SIG-M5 (cell line): Measurements from ENCODE around the gene PSEN2.

Experiments used
- DNase-seq: peaks from one replicate; lab custom pipeline; 2025; lab: John Stamatoyannopoulos, UW

The PSEN2 gene

GRCh38 chr1:226865590-226865989, 4.8 kb upstream of the PSEN2 start:
- DNase-seq: no peak

DNA sequence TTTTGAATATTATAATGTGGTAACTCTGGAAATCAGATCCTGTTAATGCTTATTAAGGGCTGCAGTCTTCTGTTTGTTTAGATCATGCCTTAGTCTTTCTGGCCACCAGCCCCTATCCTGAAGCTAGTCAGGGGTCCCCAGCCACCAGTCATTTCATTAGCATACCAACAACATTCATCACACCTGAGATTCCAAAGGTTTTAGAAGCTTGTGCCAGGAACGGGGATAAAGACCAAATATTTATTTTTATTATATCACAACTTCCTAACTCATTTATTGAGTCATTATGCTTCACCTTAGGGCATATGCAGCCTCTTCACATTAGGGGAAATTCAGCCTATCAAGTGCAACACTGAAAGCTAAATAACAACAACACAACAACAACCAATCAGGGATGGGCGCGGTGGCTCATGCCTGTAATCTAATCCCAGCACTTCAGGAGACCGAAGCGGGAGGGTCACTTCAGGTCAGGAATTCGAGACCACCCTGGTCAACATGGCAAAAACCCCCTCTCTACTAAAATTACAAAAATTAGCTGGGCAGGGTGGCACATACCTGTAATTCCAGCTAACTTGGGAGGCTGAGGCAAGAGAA, 2.9 kb upstream of the PSEN2 start:
- DNase-seq: no peak

- DNase-seq: no peak
These were observed 1.7 kb upstream of the PSEN2 start for GRCh38 chr1:226868726-226869125.

- no peak for DNase-seq
These were observed 403 bp upstream of the PSEN2 start for GRCh38 chr1:226870026-226870400.

DNA sequence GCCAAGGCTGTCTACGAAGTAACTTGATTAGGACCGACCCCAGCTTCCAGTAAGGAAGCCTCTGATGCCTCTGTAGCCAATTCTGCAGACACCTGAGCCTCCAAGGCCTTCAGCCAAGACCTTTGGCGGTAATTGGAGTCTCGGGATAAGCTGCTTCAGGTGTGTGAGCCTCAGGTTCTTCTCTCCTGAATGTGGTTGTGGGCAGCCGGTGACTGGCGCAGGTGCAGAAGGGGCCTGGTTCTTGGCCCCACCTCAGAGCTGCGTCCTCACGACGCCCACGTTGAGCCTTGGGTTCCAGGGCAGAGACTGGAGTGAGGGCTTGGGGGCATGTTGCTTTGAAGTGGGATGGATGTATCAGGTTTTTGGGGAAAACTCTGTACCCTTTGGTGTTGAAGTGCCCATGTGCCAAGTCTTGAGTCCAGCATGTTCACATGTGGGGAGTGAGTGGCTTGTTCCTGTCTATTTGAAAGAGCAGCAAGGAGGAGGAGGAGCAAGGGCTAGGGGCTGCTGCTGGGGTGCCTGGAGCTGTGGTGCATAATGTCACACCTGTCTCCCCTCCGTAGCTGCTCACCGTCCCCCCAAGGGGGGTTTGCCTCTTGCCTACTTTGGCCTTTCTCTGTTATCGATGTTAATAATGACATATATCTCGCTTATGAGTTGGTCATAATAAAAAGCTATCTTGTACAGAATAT, 1.4 kb downstream of the PSEN2 start:
- DNase-seq: no peak

DNA sequence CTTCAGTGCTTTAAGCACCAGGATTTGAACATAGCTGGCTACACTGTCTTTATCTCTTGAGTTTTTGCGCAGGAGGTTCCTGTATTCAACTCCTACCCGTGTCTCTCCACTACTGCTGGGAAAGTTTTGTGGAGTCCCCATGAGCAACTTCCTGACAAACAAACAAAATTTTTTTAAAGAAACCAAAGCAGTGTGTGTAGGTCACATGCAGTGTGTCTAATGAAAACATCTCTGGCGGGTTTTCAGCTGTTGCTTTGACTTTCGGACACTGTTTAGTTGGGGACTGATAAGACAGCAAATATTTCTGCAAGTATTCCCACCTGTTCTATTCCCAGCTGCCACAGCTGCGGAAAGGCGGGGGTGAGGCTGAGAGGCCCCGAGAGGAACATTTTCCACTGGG, 2.0 kb downstream of the PSEN2 start:
- no peak for DNase-seq

DNA sequence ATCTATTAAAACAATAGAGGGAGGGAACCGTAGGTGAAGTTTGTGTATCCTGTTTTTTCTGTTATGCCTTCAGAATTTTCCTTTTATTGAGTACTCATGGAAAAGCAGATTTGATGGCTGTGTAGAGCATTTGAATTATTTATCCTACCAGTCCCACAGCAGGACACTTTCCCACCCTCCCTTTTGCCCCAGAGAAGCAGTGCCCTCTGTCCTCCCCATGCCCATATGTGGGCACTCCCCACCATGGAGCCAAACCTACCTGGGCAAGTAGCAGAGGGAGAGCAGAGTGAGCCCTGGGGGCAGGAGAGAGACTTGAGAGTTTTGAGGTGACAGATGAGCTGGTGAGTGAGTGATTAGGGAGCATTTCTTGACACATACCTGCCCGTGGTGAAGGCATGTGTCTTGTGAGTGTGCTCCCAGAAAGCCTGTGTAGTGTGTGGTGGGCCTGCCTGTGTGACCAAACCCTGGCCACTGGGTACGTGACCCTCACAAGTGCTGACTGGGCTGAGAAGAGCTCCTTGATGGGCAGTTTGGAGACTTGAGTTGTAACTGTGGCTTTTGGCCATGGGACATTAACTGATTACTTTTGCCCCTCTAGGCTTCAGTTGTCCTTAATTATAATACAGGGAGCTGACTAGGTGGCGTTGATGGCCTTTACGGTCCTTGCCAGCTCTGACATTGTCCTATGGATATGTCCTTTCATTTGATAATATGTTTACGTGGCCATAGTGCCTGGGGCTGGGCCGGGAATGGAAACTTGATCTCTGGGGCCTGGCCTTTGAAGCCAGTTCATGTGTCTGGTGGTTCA, 3.6 kb downstream of the PSEN2 start:
- no peak for DNase-seq

DNA sequence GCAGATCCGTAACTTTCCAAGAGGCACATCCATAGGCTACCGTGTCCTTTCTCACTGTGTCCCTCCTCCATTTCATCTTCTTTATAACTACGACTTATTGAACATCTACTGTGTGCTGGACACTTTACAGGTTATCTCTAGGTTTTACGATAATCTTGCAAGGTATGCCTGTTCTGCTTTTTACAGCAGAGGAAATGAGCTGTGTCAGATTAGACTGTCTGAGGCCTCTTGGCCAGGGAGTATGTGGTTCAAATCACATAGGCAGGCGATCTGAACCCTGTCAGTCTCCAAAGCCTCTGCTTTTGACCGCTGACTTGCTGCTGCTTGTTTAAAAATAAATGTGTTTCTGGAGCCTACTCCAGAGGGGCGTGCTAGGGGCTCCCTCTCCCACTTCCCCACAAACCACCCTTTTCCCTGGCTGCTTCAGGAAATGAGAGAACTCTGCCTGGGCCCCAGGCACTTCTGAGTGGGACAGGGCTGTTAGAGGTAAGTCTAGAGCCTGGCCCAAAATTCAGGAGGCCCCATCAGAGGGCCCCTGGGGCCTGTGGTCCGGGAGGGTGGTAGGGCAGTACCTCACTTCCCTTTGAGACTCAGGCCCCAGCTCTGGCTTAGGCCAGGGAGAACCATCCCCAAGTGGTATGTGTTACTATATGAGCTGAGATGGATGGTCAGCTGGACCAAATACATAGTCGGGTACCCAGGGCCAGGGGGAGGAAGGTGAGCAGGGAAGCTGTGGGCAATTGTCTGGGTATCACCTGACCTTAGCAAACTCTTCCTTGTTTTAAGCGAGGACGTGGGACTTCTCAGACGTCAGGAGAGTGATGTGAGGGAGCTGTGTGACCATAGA, 4.4 kb downstream of the PSEN2 start:
- no peak for DNase-seq

DNA sequence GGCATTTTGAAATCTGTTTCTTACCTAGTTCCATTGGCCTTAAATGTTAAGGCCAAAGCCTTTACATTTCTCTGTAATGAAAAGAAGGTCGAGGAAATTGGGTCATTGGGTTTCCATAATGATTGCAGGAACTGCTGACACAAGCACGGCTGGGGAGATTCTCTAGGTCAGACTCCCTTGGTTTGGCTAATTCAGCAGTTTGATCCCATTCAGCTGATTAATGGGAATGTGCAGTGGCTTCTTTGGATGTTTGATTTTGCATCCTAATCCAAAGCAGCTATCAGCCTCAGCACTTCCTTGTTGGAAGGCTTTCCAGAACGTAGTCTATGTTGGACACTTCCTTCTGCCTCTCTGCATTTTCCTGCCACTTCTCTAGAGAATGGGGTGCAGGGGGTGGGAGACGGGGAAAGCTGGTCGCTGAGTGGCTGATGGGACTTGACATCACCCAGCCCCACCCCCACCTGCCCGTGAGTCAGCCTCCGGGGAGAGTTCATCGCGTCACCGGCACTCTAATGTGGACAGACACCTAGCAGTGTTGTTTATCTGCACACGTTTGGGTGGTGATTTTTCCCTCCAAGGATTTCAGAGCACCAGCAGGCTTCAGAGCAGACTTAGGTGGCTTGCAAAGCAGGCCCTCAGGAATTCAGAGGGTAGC, 5.4 kb downstream of the PSEN2 start:
- DNase-seq: no peak

GRCh38 chr1:226877669-226878068, 7.3 kb downstream of the PSEN2 start:
- DNase-seq: no peak

DNA sequence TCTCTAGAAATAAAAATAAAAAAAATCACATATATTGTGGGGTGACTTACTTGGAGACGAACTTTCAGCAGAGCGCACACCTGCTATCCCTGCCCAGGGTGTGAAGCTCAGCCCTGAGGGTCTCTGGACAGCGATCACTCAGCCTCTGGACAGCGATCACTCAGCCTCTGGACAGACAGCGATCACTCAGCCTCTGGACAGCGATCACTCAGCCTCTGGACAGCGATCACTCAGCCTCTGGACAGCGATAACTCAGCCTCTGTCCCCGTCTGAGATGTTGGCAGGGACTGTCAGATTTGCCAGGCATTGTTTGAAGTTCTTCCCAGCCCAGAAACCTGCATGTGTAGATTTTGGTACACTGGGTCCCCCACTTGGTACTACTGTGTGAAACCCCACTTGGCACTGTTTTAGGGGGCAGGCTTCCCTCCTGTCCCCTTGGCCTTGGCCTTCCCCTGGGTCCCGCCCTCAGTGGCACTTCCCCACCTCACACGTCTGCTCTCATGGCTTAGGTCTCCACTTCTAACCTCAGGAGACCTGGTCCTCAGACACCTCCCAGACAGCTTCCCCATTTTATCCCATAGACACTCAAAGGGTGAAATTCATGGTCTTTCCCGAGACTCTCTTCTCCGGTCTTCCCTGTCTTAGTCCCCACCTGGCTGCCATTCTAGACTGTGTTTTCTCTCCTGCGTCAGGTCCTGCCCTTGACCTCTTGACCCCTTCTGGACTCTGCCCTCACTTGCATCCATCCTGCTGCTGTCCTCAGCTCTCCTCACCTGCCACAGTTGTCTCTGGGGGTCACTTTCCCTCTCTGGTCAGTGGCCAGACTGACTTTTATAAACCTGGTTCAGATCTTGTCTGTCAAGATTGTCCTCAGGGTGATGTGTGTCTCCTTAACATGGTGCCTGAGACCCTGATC, 10.2 kb downstream of the PSEN2 start:
- DNase-seq: no peak

DNA sequence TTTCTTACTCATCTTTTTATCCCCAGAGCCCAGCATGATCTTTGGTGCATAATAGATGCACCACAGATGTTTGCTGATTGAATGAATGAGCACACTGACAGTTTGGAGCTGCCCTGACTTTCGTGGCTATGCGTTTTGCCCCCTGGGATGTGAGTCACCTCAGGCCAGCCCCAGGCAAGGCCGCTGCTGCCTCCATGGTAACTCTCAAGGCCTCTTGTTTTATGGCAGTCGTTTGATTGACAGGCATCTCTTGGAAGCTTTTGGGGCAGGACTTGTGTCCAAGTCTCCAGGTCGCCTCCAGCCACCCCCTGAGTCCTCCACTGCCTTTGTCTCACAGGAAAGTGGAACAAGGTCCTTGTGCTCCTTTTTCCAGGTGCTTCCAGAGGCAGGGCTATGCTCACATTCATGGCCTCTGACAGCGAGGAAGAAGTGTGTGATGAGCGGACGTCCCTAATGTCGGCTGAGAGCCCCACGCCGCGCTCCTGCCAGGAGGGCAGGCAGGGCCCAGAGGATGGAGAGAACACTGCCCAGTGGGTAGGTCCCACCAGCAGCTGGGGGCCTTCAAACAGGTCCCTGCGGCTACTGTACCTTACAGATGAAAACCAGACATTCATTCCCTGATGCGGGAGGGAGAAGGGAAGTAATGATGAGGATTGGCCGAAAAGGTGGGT, 11.2 kb downstream of the PSEN2 start:
- DNase-seq: no peak

- DNase-seq: no peak
These were observed 11.8 kb downstream of the PSEN2 start for GRCh38 chr1:226882187-226882586.

- DNase-seq: no peak
These were observed 12.4 kb downstream of the PSEN2 start for GRCh38 chr1:226882631-226883409.

GRCh38 chr1:226883630-226884029, 13.2 kb downstream of the PSEN2 start:
- DNase-seq: no peak

GRCh38 chr1:226884116-226884625, 13.8 kb downstream of the PSEN2 start:
- DNase-seq: no peak

DNA sequence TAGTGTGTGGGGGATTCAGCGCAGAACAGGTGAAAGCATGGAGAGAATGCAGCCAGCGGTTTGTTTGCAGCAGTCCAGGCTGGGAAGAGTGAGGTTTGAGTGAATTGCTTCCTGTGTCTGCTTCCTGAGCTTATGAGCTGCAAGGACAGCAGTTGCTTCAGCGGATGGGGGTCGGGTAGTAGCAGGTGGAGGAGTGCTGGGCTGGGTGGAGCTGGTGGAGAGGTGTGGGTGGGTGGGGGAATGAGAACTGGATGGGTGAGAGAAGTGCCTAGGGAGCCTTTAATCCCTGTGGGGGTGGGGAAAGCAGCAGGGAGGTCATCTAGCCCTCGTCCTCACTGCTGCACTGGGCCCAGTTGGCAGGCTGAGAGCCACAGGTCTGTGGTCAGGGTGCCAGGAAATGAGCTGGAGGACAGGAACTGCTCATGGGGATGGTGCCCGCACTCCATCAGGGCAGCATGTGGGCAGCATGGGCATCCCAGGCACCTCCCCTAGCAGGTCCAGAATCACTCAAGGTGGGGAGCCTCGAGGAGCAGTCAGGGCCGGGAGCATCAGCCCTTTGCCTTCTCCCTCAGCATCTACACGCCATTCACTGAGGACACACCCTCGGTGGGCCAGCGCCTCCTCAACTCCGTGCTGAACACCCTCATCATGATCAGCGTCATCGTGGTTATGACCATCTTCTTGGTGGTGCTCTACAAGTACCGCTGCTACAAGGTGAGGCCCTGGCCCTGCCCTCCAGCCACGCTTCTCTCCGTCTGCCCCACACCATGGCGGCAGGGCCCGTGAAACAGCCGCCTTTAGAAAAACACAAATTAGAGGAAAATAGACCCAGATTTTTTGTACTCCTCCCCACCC, 14.8 kb downstream of the PSEN2 start:
- DNase-seq: no peak
